Liver (tissue), 9 donors: ENCODE data around the gene KRT84. TPM values are rescaled to one million over a fixed set of nuclear protein-coding genes. Genes with fewer than 3 reads are reported as not detected.

ENCODE experiments used
- DNase-seq: peaks from one replicate; pipeline ENCODE4 v3.0.0-alpha.2; 2017; ENCODE audit warnings: low spot score
- H3K27ac ChIP-seq, 2 donors: one replicate each; pipeline ENCODE4 v1.7.0; 2013; ENCODE audit warnings: inconsistent platforms in 2 of 2, low read length in 2 of 2, control low read depth in 1 of 2, low read depth in 1 of 2, mild to moderate bottlenecking in 1 of 2
- H3K27me3 ChIP-seq, 4 donors: one replicate each; pipeline versions ENCODE4 v1.6.1 to v1.7.0; 2013; ENCODE audit warnings: low read length in 3 of 4, inconsistent platforms in 1 of 4, mild to moderate bottlenecking in 1 of 4, moderate library complexity in 1 of 4; ENCODE audit not compliant: control insufficient read depth in 4 of 4, insufficient read depth in 4 of 4
- H3K36me3 ChIP-seq, 4 donors: one replicate each; pipeline versions ENCODE4 v1.6.1 to v1.7.0; 2013; ENCODE audit warnings: low read length in 3 of 4, mild to moderate bottlenecking in 3 of 4, low read depth in 1 of 4, moderate library complexity in 1 of 4; ENCODE audit not compliant: control insufficient read depth in 4 of 4, insufficient read depth in 3 of 4
- H3K4me1 ChIP-seq, 4 donors: one replicate each; pipeline versions ENCODE4 v1.6.1 to v1.7.0; 2013; ENCODE audit warnings: low read length in 3 of 4, mild to moderate bottlenecking in 3 of 4, moderate library complexity in 1 of 4; ENCODE audit not compliant: control insufficient read depth in 4 of 4, insufficient read depth in 4 of 4
- H3K4me3 ChIP-seq, 3 donors: one replicate each; pipeline versions ENCODE4 v1.6.1 to v1.7.0; 2013; ENCODE audit warnings: low read length in 3 of 3, control low read depth in 1 of 3, low read depth in 1 of 3, mild to moderate bottlenecking in 1 of 3
- H3K9ac ChIP-seq, 2 donors: one replicate each; pipeline ENCODE4 v1.7.0; 2013; ENCODE audit warnings: low read length in 2 of 2, mild to moderate bottlenecking in 2 of 2, moderate library complexity in 2 of 2, control low read depth in 1 of 2, low read depth in 1 of 2
- H3K9me3 ChIP-seq, 4 donors: one replicate each; pipeline versions ENCODE4 v1.6.1 to v1.7.0; 2013; ENCODE audit warnings: low read length in 3 of 4; ENCODE audit not compliant: control insufficient read depth in 4 of 4
- ATF3 ChIP-seq: IDR thresholded peaks from 2 replicates; pipeline ENCODE4 v1.6.1; 2016; ENCODE audit warnings: antibody characterized with exemption
- EGR1 ChIP-seq, 2 donors: IDR thresholded peaks; 2 replicates each; pipeline ENCODE4 v1.6.1; 2016 to 2018; ENCODE audit warnings: antibody characterized with exemption in 2 of 2, low read depth in 2 of 2
- FOXA1 ChIP-seq: IDR thresholded peaks from 2 replicates; pipeline ENCODE4 v1.6.1; 2016; ENCODE audit warnings: antibody characterized with exemption
- FOXA2 ChIP-seq: IDR thresholded peaks from 2 replicates; pipeline ENCODE4 v1.6.1; 2016; ENCODE audit warnings: antibody characterized with exemption
- GABPA ChIP-seq, 2 donors: IDR thresholded peaks in 1 of 2; conservative IDR thresholded peaks in 1 of 2; 2 replicates each; pipeline ENCODE4 v1.6.1; 2016; ENCODE audit warnings: antibody characterized with exemption in 2 of 2, mild to moderate bottlenecking in 1 of 2, moderate library complexity in 1 of 2
- HNF4A ChIP-seq, 2 donors: conservative IDR thresholded peaks; 2 replicates each; pipeline ENCODE4 v1.6.1; 2016; ENCODE audit warnings: antibody characterized with exemption in 2 of 2, mild to moderate bottlenecking in 2 of 2
- HNF4G ChIP-seq: IDR thresholded peaks from 2 replicates; pipeline ENCODE4 v1.6.1; 2016; ENCODE audit warnings: antibody characterized with exemption
- JUND ChIP-seq, 2 donors: IDR thresholded peaks; 2 replicates each; pipeline ENCODE4 v1.6.1; 2016; ENCODE audit warnings: antibody characterized with exemption in 2 of 2
- MAX ChIP-seq: IDR thresholded peaks from 2 replicates; pipeline ENCODE4 v1.6.1; 2016; ENCODE audit warnings: antibody characterized with exemption
- NR2F2 ChIP-seq: IDR thresholded peaks from 2 replicates; pipeline ENCODE4 v1.6.1; 2016; ENCODE audit warnings: antibody characterized with exemption
- RAD21 ChIP-seq, 2 donors: IDR thresholded peaks; 2 replicates each; pipeline ENCODE4 v1.6.1; 2016; ENCODE audit warnings: antibody characterized with exemption in 2 of 2, mild to moderate bottlenecking in 2 of 2
- REST ChIP-seq: IDR thresholded peaks from 2 replicates; pipeline ENCODE4 v1.6.1; 2016; ENCODE audit warnings: antibody characterized with exemption, mild to moderate bottlenecking
- RXRA ChIP-seq, 2 donors: IDR thresholded peaks; 2 replicates each; pipeline ENCODE4 v1.6.1; 2017 to 2018; ENCODE audit warnings: antibody characterized with exemption in 2 of 2, mild to moderate bottlenecking in 1 of 2
- SP1 ChIP-seq: IDR thresholded peaks from 2 replicates; pipeline ENCODE4 v1.6.1; 2018; ENCODE audit warnings: antibody characterized with exemption, mild to moderate bottlenecking
- TAF1 ChIP-seq: conservative IDR thresholded peaks from 2 replicates; pipeline ENCODE4 v1.6.1; 2016; ENCODE audit warnings: antibody characterized with exemption, mild to moderate bottlenecking
- ZBTB33 ChIP-seq: IDR thresholded peaks from 2 replicates; pipeline ENCODE4 v1.6.1; 2016; ENCODE audit warnings: antibody characterized with exemption
- WGBS: extraction: QIAGEN DNeasy Blood & Tissue Kit; methylation state at CpG from one replicate; pipeline ENCODE4 v1.1.7; 2013; 5-methylcytosine and 5-hydroxymethylcytosine counted together
- polyA plus RNA-seq, 2 donors: library from polyadenylated mRNA; stranded (reverse) in 1 of 2; unstranded in 1 of 2; fragments of 200-250 nt in 1 of 2; fragments of >200 nt in 1 of 2; fragmentation: Nextera tagmentation in 1 of 2; extraction: Ambion mirVana in 1 of 2; gene quantifications; one replicate each; pipeline versions ENCODE4 v1.2.1 to v1.2.3, GENCODE V29; 2013 to 2015
- total RNA-seq, 2 donors: library from RNA; depleted of rRNA; stranded (reverse); fragments of >200 nt; gene quantifications; one replicate each; pipeline ENCODE4 v1.2.3, GENCODE V29; 2014
- donor health status: healthy.
- donor health status: healthy.
- donor health status: healthy.
- donor health status: healthy.
- donor health status: healthy.

Gene KRT84
- total and polyA plus RNA-seq, 4 donors, result not detected

GRCh38 chr12:52417740-52418139, 32.3 kb upstream of the KRT84 start (continued):
- no peak for TF ChIP-seq REST
- TF ChIP-seq GABPA (IDR thresholded peaks at IDR 0.05 in 1 of 2, conservative IDR thresholded peaks at IDR 0.05 in 1 of 2), result no peak
- TF ChIP-seq TAF1, result no peak
- TF ChIP-seq FOXA1, result no peak
- TF ChIP-seq ATF3, result no peak
- no peak for TF ChIP-seq HNF4A (conservative IDR thresholded peaks at IDR 0.05)
- TF ChIP-seq SP1, result no peak
- no peak for TF ChIP-seq EGR1 (IDR thresholded peaks at IDR 0.05; ENCODE audit: low read depth in 2 of 2)
- no peak for TF ChIP-seq HNF4G

- no peak overlapping the region for H3K27ac ChIP-seq
- H3K27me3 ChIP-seq, result peaks cover 0 to 4% (median 0%) of the 10 kb centered on the region in 4 donors
- DNase-seq, result no peak
- no peak overlapping the region for H3K4me3 ChIP-seq
- TF ChIP-seq HNF4A (conservative IDR thresholded peaks at IDR 0.05) (no peak), FOXA2 (no peak), HNF4G (no peak), ATF3 (no peak), NR2F2 (no peak)
- H3K36me3 ChIP-seq, result no peaks in the 10 kb centered on the region
- H3K9me3 ChIP-seq, result no peaks in the 10 kb centered on the region
- no peaks in the 10 kb centered on the region for H3K4me1 ChIP-seq
- 75% methylated on average over 1 of the region's 1 CpG for WGBS
- H3K9ac ChIP-seq, result no peak overlapping the region
Measured at GRCh38 chr12:52416795-52417194, 31.3 kb upstream of the KRT84 start.

DNA sequence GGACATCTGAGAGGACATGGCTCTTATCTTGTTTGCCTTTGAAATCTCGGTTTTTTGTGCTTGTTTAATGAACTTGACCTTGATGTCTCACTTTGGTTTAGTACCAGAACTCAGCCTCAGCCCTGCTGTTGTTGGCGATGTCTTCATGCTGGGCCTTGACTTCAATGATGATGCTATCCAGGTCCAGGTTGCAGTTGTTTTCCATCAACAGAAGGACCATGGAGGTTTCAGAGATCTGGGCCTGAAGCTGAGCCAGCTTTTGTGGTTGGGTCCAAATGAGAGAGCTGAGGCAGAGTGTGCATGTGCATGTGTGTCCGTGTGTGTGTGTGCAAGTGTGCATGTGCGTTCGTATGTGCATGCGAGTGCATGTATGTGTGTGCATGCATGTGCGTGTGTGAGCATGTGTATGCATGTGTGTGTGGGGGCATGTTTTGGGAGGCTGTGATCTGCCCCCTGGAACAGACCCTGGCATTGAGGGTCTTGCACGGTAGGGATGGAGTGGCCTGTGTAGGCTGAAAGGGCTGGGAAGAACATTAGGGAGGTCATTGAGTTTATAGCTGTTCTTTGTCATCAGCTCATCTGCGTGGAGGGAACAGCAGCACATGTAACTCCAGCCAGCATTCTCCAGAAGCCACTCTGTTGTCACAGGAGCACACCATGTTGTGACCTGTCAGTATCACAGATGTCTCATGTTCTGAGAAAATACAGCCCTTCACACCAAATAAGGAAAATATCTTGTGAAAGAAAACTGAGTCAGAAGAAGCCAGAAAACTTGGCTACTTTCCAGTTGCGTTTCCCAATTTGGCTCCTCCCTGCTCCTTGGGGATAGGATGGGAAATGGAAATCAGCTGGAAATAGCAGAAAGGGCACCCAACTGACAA, 30.7 kb upstream of the KRT84 start:
- no peaks in the 10 kb centered on the region for H3K9me3 ChIP-seq
- WGBS, result 69% methylated on average over 10 of the region's 10 CpGs
- no peak for DNase-seq
- no peak overlapping the region for H3K4me3 ChIP-seq
- H3K27me3 ChIP-seq, result no peaks in the 10 kb centered on the region
- H3K27ac ChIP-seq, result no peak overlapping the region
- no peaks in the 10 kb centered on the region for H3K36me3 ChIP-seq
- no peaks in the 10 kb centered on the region for H3K4me1 ChIP-seq
- H3K9ac ChIP-seq, result no peak overlapping the region
- TF ChIP-seq GABPA (IDR thresholded peaks at IDR 0.05 in 1 of 2, conservative IDR thresholded peaks at IDR 0.05 in 1 of 2) (no peak), RAD21 (IDR thresholded peaks at IDR 0.05) (no peak), ZBTB33 (no peak), JUND (IDR thresholded peaks at IDR 0.05) (no peak), HNF4G (no peak), FOXA2 (no peak), FOXA1 (no peak), RXRA (IDR thresholded peaks at IDR 0.05) (peak in 1 of 2 donors; percentile 4), REST (no peak), ATF3 (no peak), TAF1 (no peak), SP1 (no peak), MAX (no peak)
